ENCODE results near the gene ATF6B. TPM values are rescaled to one million over a fixed set of nuclear protein-coding genes. Genes with fewer than 3 reads are reported as not detected.

ATF6B gene
- total and polyA plus RNA-seq, 2 of the 13 experiments (the other 11 are each of a cell fraction or from before 2014, with no cell fraction given), result 18.1 to 44.0 TPM

GRCh38 chr6:32153564-32154513 is 25.8 kb upstream of the ATF6B start, which contains the start of gene PPT2 (continued):
- peak; percentile 69 for TF ChIP-seq THRA (CRISPR knock-in tag; IDR thresholded peaks at IDR 0.05; ENCODE audit: borderline replicate concordance)
- TF ChIP-seq, protein P1, sequence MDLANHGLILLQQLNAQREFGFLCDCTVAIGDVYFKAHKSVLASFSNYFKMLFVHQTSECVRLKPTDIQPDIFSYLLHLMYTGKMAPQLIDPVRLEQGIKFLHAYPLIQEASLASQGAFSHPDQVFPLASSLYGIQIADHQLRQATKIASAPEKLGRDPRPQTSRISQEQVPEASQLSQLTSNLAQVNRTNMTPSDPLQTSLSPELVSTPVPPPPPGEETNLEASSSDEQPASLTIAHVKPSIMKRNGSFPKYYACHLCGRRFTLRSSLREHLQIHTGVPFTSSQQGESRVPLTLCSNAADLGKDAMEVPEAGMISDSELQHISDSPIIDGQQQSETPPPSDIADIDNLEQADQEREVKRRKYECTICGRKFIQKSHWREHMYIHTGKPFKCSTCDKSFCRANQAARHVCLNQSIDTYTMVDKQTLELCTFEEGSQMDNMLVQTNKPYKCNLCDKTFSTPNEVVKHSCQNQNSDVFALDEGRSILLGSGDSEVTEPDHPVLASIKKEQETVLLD (CRISPR knock-in tag; IDR thresholded peaks at IDR 0.05; ENCODE audit: low read depth), result 0 out of 2 replicates have a peak, but pooled peaks have one; percentile 14
- no peak; the same call in 1 of the 2 replicates for TF ChIP-seq ZC3H4 (CRISPR knock-in tag; IDR thresholded peaks at IDR 0.05; ENCODE audit: borderline replicate concordance)
- peak; percentile 73; the same call in 1 of the 2 replicates for TF ChIP-seq SIN3B (IDR thresholded peaks at IDR 0.05; ENCODE audit: low read length)
- TF ChIP-seq YEATS2 (CRISPR knock-in tag; IDR thresholded peaks at IDR 0.05; ENCODE audit: borderline replicate concordance), result peak; percentile 93
- peak; percentile 48; the same call in 1 of the 2 replicates for TF ChIP-seq NKX3-1 (CRISPR knock-in tag; IDR thresholded peaks at IDR 0.05)
- TF ChIP-seq, protein P2, sequence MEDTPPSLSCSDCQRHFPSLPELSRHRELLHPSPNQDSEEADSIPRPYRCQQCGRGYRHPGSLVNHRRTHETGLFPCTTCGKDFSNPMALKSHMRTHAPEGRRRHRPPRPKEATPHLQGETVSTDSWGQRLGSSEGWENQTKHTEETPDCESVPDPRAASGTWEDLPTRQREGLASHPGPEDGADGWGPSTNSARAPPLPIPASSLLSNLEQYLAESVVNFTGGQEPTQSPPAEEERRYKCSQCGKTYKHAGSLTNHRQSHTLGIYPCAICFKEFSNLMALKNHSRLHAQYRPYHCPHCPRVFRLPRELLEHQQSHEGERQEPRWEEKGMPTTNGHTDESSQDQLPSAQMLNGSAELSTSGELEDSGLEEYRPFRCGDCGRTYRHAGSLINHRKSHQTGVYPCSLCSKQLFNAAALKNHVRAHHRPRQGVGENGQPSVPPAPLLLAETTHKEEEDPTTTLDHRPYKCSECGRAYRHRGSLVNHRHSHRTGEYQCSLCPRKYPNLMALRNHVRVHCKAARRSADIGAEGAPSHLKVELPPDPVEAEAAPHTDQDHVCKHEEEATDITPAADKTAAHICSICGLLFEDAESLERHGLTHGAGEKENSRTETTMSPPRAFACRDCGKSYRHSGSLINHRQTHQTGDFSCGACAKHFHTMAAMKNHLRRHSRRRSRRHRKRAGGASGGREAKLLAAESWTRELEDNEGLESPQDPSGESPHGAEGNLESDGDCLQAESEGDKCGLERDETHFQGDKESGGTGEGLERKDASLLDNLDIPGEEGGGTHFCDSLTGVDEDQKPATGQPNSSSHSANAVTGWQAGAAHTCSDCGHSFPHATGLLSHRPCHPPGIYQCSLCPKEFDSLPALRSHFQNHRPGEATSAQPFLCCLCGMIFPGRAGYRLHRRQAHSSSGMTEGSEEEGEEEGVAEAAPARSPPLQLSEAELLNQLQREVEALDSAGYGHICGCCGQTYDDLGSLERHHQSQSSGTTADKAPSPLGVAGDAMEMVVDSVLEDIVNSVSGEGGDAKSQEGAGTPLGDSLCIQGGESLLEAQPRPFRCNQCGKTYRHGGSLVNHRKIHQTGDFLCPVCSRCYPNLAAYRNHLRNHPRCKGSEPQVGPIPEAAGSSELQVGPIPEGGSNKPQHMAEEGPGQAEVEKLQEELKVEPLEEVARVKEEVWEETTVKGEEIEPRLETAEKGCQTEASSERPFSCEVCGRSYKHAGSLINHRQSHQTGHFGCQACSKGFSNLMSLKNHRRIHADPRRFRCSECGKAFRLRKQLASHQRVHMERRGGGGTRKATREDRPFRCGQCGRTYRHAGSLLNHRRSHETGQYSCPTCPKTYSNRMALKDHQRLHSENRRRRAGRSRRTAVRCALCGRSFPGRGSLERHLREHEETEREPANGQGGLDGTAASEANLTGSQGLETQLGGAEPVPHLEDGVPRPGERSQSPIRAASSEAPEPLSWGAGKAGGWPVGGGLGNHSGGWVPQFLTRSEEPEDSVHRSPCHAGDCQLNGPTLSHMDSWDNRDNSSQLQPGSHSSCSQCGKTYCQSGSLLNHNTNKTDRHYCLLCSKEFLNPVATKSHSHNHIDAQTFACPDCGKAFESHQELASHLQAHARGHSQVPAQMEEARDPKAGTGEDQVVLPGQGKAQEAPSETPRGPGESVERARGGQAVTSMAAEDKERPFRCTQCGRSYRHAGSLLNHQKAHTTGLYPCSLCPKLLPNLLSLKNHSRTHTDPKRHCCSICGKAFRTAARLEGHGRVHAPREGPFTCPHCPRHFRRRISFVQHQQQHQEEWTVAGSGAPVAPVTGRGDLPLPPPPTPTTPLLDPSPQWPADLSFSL (CRISPR knock-in tag; IDR thresholded peaks at IDR 0.05), result 0 out of 2 replicates have a peak, but pooled peaks have one; percentile 14
- peak; percentile 83 for TF ChIP-seq ZNF619 (CRISPR knock-in tag; IDR thresholded peaks at IDR 0.05)
- TF ChIP-seq KAT8 (CRISPR knock-in tag; IDR thresholded peaks at IDR 0.05), result peak; percentile 94
- TF ChIP-seq HIVEP1 (CRISPR knock-in tag; IDR thresholded peaks at IDR 0.05), result peak; percentile 80
- peak; percentile 71 for TF ChIP-seq SNAPC2 (CRISPR knock-in tag; IDR thresholded peaks at IDR 0.05)
- TF ChIP-seq, protein P3, sequence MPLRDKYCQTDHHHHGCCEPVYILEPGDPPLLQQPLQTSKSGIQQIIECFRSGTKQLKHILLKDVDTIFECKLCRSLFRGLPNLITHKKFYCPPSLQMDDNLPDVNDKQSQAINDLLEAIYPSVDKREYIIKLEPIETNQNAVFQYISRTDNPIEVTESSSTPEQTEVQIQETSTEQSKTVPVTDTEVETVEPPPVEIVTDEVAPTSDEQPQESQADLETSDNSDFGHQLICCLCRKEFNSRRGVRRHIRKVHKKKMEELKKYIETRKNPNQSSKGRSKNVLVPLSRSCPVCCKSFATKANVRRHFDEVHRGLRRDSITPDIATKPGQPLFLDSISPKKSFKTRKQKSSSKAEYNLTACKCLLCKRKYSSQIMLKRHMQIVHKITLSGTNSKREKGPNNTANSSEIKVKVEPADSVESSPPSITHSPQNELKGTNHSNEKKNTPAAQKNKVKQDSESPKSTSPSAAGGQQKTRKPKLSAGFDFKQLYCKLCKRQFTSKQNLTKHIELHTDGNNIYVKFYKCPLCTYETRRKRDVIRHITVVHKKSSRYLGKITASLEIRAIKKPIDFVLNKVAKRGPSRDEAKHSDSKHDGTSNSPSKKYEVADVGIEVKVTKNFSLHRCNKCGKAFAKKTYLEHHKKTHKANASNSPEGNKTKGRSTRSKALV (CRISPR knock-in tag; IDR thresholded peaks at IDR 0.05), result peak; percentile 92
- 0 out of 2 replicates have a peak, but pooled peaks have one; percentile 50 for TF ChIP-seq ZBTB34 (CRISPR knock-in tag; IDR thresholded peaks at IDR 0.05)
- 0 out of 2 replicates have a peak, but pooled peaks have one; percentile 10 for TF ChIP-seq DNMT3B (CRISPR knock-in tag; conservative IDR thresholded peaks at IDR 0.05)
- no peak; the same call in 1 of the 2 replicates for TF ChIP-seq GPN1 (CRISPR knock-in tag; IDR thresholded peaks at IDR 0.05; ENCODE audit: borderline replicate concordance)

Data from HepG2 (cell line).